GM18498 (cell line): ENCODE measurements around the gene GAL3ST1.
"Not testable (repeated sequence)": the region's sequence is repeated elsewhere in the genome, so short reads cannot be mapped to it uniquely, and the experiment has no call there.

Experiments used
- ATAC-seq: cut with Tn5 transposase; IDR thresholded peaks from one replicate; pipeline ENCODE4 v1.9.1; 2021; ENCODE audit warnings: mild to moderate bottlenecking, moderate library complexity; ENCODE audit not compliant: unreplicated experiment

GAL3ST1 gene

GRCh38 chr22:30565341-30565740 is 9.1 kb downstream of the GAL3ST1 start:
- no peak for ATAC-seq

GRCh38 chr22:30564761-30565119 is 9.7 kb downstream of the GAL3ST1 start:
- no peak for ATAC-seq

- ATAC-seq = no peak
Measured at GRCh38 chr22:30564045-30564760, 10.3 kb downstream of the GAL3ST1 start.

GRCh38 chr22:30562366-30562765 is 12.1 kb downstream of the GAL3ST1 start:
- ATAC-seq = no peak

- no peak for ATAC-seq
Measured at GRCh38 chr22:30561402-30562189, 12.9 kb downstream of the GAL3ST1 start.

- ATAC-seq = not testable (repeated sequence)
Measured at GRCh38 chr22:30560643-30561202, 13.7 kb downstream of the GAL3ST1 start.

- no peak for ATAC-seq
Measured at GRCh38 chr22:30559889-30560288, 14.6 kb downstream of the GAL3ST1 start.

GRCh38 chr22:30557243-30557642 is 17.2 kb downstream of the GAL3ST1 start:
- no peak for ATAC-seq

GRCh38 chr22:30556388-30556787 is 18.1 kb downstream of the GAL3ST1 start:
- ATAC-seq = no peak

GRCh38 chr22:30555282-30556210 is 18.9 kb downstream of the GAL3ST1 start:
- ATAC-seq = no peak

- no peak for ATAC-seq
Measured at GRCh38 chr22:30553971-30554370, 20.5 kb downstream of the GAL3ST1 start.

- no peak for ATAC-seq
Measured at GRCh38 chr22:30552719-30553118, 21.7 kb downstream of the GAL3ST1 start.

- ATAC-seq = not testable (repeated sequence)
Measured at GRCh38 chr22:30551813-30552212, 22.7 kb downstream of the GAL3ST1 start.

- no peak for ATAC-seq
Measured at GRCh38 chr22:30547188-30547587, 27.3 kb downstream of the GAL3ST1 start.

- no peak for ATAC-seq
Measured at GRCh38 chr22:30546616-30547015, 27.8 kb downstream of the GAL3ST1 start, which contains the start of gene SEC14L6. Gene SEC14L6, minus strand, starts transcription at chr22:30546741. Its CDS starts 59 bp downstream, at chr22:30546682.

- no peak for ATAC-seq
Measured at GRCh38 chr22:30542811-30543188, 31.7 kb downstream of the GAL3ST1 start.

GRCh38 chr22:30541961-30542810 is 32.3 kb downstream of the GAL3ST1 start:
- ATAC-seq = no peak

- not testable (repeated sequence) for ATAC-seq
Measured at GRCh38 chr22:30541511-30541910, 33.0 kb downstream of the GAL3ST1 start.

- no peak for ATAC-seq
Measured at GRCh38 chr22:30539368-30539767, 35.1 kb downstream of the GAL3ST1 start.

- no peak for ATAC-seq
Measured at GRCh38 chr22:30538280-30538679, 36.2 kb downstream of the GAL3ST1 start.
